DMS153 treated with DMSO at 0.1 percent for 48 hours (cell line): ENCODE data around the gene DGKD.

ENCODE experiments used
- DNase-seq: peaks from one replicate; lab custom pipeline; 2025; ENCODE audit not compliant: unreplicated experiment; lab: John Stamatoyannopoulos, UW

Gene DGKD

GRCh38 chr2:233411162-233411561 is 56.9 kb downstream of the DGKD start:
- no peak for DNase-seq

GRCh38 chr2:233412405-233412804 is 58.1 kb downstream of the DGKD start:
- DNase-seq = no peak

DNA sequence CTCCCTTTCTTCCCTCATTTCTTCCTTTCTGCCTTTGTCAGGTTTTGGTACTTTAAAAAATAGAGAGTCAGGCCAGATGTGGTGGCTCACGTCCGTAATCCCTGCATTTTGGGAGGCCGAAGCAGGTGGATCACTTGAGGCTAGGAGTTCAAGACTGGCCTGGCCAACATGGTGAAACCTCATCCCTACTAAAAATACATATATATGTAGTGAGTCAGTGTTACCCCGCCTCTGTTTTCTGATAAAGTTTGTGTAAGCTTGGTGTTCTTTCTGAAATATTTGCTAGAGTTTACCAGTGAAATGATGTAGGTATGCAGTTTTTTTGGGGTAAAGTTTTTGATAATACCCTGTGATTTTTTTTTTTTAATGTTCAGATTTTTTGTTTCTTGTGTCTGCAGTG is 58.8 kb downstream of the DGKD start:
- no peak for DNase-seq

GRCh38 chr2:233413559-233414272 is 59.4 kb downstream of the DGKD start:
- no peak for DNase-seq

DNA sequence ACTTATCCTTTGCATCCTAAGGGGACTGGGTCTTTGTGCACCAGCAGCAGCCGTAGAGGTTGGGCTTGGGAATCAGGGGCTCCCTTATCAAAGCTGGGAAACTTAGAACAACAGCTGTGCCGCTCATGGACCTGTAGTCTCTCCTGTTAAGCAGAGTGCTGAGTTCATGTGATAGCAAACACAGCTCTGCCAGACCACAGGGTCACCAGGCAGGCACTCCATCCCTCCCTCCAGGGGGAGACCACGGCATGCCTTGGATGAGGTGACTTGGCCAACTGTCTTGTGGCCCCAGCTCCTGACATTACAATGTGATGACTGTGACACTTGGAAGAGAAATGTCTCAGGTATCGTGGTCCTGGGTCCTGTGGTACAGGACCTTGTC is 60.0 kb downstream of the DGKD start:
- no peak for DNase-seq

GRCh38 chr2:233414777-233415570 is 60.7 kb downstream of the DGKD start:
- no peak for DNase-seq

DNA sequence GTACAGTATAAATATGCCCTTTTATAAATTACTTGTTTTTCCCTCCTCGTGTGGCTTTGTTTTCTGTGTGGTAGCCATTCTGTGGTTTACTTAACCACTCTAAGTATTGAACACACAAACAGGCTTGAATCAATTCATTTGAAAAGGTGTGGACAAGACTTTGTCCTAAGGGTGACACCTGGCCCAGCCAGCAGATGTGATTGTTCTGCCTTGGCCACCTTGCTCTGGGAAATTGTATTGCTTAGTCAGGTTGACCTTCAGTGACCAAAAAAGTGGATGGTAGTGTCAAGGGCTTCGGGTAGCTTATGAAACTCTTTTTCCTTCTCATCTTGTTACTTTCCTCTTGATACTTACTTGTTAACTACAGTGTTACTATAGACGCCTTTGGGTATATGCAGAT is 61.9 kb downstream of the DGKD start:
- no peak for DNase-seq

GRCh38 chr2:233416706-233417105 is 62.4 kb downstream of the DGKD start:
- DNase-seq = no peak

DNA sequence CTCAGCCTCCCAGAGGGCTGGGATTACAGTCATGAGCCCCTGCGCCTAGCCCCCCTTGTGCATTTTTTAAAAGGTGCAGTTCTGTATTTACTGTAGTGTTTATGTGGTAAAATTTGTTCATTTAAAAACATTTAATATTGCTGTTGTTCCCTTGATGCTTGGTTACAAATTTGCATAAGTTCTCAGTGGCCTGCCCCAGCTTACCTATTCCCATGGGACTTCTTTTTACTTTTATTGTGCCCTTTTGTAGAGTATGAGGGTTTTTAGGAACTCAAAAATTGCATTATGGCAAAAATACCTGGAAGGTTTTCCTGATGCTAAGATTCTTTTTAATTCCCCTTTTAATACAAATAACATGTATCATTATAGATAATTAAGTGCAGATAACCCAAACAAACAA is 63.0 kb downstream of the DGKD start:
- no peak for DNase-seq

DNA sequence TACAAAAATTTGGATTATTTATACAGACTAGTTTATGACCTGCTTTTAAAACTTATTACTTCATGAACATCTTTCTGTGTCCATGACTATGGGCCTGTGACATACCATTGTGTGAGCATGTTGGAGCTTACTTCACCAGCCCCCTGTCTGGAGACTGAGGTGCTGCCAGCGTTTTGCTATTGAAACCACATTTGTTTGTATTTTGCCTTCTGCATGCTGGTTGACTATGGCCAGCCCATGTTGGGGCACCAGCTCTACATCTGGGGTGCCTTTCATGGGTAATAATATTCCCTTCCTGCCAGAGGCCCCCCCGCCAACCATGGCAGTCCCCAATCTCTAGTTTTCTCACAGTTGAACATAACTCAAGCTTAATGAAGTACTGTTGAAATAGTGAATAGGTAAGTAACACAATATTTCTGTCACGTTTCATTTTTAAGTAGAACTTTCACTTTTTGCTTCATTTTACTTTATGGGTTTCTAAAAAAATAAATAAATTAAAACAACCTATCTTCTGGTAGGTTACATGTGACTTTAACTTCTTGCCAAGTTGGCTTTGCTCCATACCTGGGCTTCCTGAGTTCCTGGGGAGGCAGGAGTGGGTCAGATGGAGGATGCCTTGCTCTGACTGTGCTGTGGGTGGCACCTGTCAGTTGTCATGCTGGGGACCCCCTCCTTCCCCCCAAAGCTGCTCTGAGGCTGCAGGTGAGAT is 63.9 kb downstream of the DGKD start:
- DNase-seq = no peak

DNA sequence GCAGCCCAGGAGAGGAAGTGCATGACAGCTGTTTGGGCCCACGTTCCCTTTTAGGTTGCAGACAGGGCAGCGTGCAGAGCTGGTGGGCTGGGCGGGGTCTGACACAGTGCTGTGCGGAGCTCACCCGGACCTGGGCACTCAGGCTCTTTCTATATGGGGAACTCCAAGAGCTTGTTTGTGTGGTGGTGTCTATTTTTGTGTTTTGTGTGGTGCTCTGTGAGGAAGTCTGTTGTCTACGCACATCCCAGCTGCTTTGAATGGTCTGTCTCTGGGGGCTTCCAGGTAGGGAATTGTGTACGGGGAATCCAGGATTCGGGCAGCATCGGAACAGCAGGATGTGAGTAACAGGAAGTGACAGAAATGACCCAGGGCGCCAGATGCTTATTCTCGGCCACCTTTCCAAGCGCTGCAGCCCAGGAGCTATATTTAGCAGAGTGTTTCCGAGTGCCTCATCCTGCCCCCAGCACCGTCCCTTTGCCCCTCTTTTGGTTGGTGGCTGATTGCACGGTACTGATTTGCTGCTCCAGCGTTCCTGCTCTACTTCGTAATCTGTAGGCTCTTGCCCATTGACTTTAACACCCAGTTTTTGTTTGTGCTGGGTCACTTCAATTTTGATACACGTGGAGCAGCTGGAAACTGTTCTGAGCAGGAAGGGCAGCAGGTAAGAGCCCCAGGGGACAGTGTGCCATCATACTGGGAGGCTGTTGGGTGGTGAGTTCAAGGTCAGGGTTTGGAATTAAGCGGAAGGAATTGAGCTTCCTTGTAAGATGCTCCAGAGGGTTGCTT is 64.7 kb downstream of the DGKD start:
- peak; percentile 60 for DNase-seq

DNA sequence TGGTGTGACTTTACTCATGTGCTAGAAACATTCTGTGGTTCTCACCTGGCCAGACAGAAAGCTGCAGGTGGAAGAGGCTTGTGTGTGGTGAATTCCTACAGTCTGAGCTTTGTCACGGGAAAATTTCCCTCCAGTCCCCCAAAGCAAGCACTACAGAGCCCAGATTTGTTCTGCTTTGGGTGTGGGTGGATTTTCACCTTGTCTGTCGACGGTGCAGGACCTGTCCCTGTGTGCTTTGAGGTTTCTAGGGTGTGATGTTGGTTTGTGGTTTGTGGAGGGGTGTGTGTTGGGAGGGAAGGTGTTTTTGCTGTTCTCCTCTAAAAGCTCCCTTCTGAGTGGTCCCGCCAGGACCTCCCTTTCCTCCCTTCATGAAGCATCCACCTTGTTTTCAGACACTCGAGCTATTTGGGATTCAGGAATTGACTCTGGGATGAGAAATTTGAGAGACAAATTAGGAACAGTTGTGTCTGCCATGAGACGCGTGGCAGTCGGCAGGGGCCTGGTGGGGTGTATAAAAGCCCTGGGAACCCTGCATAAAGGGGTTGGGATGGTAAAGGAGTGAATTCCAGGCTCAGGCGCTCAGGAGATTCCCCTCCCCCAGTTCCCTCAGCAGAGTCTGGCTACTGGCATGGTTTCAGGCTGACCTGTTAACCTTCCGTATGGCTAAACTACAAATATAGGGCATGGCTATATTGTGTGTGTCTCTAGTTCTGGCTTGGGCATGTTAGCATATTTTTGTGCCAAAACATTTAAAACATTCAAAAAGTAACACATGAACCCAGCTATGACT is 65.5 kb downstream of the DGKD start:
- no peak for DNase-seq

DNA sequence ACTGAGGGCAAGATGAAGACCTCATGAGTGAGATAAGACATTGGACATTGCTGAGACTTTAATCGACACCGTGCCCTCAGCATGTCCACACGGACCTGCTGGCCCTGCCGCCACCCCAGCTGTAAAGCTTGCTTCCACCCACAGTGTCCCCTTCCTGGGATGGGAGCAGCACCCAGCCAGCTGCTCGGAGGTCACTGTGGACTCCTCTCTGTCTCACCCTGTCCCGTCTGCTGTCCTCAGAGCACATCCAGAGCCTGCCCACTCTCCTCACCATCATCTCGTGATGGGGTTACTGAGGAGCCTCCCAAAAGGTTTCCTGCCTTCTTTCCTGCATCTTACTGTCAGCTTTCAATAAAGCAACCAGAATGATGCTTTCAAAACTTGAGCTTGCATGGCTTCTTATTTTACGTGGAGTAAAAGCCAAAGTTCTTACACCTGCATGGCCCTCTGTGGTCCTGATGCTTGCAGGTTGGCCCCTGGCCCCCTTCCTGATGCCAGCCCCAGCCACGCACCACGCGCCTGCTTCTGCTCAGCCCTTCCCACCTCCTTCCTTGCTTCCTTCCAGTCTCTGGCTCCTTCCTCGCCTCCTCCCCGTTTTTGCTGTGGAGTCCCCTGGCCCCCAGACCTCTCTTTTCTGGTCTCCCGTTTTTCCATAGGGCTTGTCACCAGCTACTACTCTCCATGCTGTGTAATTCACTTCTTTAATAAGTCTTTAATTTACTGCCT is 67.0 kb downstream of the DGKD start:
- no peak for DNase-seq

- DNase-seq = peak; percentile 82
These were observed 67.9 kb downstream of the DGKD start for GRCh38 chr2:233422050-233422639.

- DNase-seq = no peak
These were observed 68.6 kb downstream of the DGKD start for GRCh38 chr2:233422649-233423551.

DNA sequence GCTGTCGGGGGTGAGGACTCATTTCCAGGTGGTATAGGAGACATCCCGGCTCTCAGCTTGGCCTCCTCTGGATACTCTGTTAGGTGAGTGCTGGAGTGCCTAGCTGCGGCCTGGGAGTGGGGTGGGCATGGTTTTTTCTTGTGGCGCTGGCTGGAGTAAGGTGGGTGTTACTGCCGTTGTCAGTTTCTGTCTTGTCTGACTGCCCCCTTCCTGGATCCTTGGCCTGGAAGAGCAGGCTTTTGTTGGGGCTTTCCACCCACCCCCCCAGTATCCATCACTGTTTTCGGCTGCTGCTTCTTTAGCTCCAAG is 69.2 kb downstream of the DGKD start:
- no peak for DNase-seq

GRCh38 chr2:233424154-233424951 is 70.1 kb downstream of the DGKD start:
- no peak for DNase-seq
